Astrocyte of the cerebellum (primary cell): ENCODE data around the gene GRAMD4.
"Not testable (repeated sequence)": the region's sequence is repeated elsewhere in the genome, so short reads cannot be mapped to it uniquely, and the experiment has no call there.

ENCODE experiments used
- DNase-seq: peaks from one replicate; pipeline ENCODE4 v3.0.0-alpha.2; 2011; ENCODE audit warnings: low read depth
- H3K4me3 ChIP-seq: 2 replicates; pipeline ENCODE4 v1.5.1; 2011; ENCODE audit warnings: mild to moderate bottlenecking, low read depth, low read length, moderate library complexity
- CTCF ChIP-seq: IDR thresholded peaks from 2 replicates; pipeline ENCODE4 v1.5.1; 2012; ENCODE audit warnings: low read length, low read depth, moderate library complexity, mild to moderate bottlenecking; ENCODE audit errors: missing control alignments
- in situ Hi-C: cut with HindIII; loops from 2 replicates; pipeline ENCODE4 v1.10.0; 2017; ENCODE audit warnings: low sequenced_read_pairs

The GRAMD4 gene

GRCh38 chr22:46619240-46619829, 851 bp upstream of the GRAMD4 start:
- DNase-seq, result peak; percentile 77
- no peak overlapping the region for H3K4me3 ChIP-seq
- TF ChIP-seq CTCF, result no peak
- in situ Hi-C loops, result no loop called here

GRCh38 chr22:46620588-46621242, 529 bp downstream of the GRAMD4 start:
- TF ChIP-seq CTCF, result no peak
- no peak for DNase-seq
- in situ Hi-C loops, result no loop called here
- no peak overlapping the region for H3K4me3 ChIP-seq

GRCh38 chr22:46621243-46621930, 1.2 kb downstream of the GRAMD4 start:
- H3K4me3 ChIP-seq, DNase-seq, in situ Hi-C loops: not testable (repeated sequence)

- no peak for TF ChIP-seq CTCF
- no peak overlapping the region for H3K4me3 ChIP-seq
- DNase-seq, result no peak
- in situ Hi-C loops, result no loop called here
Measured at GRCh38 chr22:46622081-46622521, 1.9 kb downstream of the GRAMD4 start.

GRCh38 chr22:46625113-46625842, 5.1 kb downstream of the GRAMD4 start:
- no peak for TF ChIP-seq CTCF
- DNase-seq, result no peak
- no peak overlapping the region for H3K4me3 ChIP-seq
- in situ Hi-C loops, result no loop called here

GRCh38 chr22:46625843-46626349, 5.7 kb downstream of the GRAMD4 start:
- no peak for DNase-seq
- no peak overlapping the region for H3K4me3 ChIP-seq
- in situ Hi-C loops, result no loop called here
- no peak for TF ChIP-seq CTCF
